H9 (cell line): ENCODE data around the gene TTC23L. TPM values are rescaled to one million over a fixed set of nuclear protein-coding genes. Genes with fewer than 3 reads are reported as not detected.

Source experiments
- DNase-seq: peaks from one replicate; pipeline ENCODE4 v3.0.0-alpha.2; 2017
- H2AFZ ChIP-seq: one replicate; pipeline ENCODE4 v1.6.1; 2013; ENCODE audit warnings: mild to moderate bottlenecking, low read length, control low read depth, moderate library complexity
- H2AK5ac ChIP-seq: 2 replicates; pipeline ENCODE4 v1.6.1; 2013; ENCODE audit warnings: low read length, control low read depth, mixed read lengths; ENCODE audit not compliant: insufficient read length
- H2BK120ac ChIP-seq: one replicate; pipeline ENCODE4 v1.6.1; 2013; ENCODE audit warnings: low read depth, mild to moderate bottlenecking, low read length, control low read depth, inconsistent platforms; ENCODE audit not compliant: poor library complexity, severe bottlenecking
- H2BK12ac ChIP-seq: 2 replicates; pipeline ENCODE4 v1.6.1; 2013; ENCODE audit warnings: low read length, control low read depth, mixed read lengths, low read depth; ENCODE audit not compliant: insufficient read length
- H2BK15ac ChIP-seq: 2 replicates; pipeline ENCODE4 v1.6.1; 2013; ENCODE audit warnings: low read depth, low read length, control low read depth
- H2BK20ac ChIP-seq: one replicate; pipeline ENCODE4 v1.6.1; 2013; ENCODE audit warnings: low read depth, mild to moderate bottlenecking, low read length, control low read depth, inconsistent platforms; ENCODE audit not compliant: poor library complexity, severe bottlenecking
- H2BK5ac ChIP-seq: 2 replicates; pipeline ENCODE4 v1.6.1; 2013; ENCODE audit warnings: low read length, control low read depth, mixed read lengths; ENCODE audit not compliant: insufficient read length
- H3K14ac ChIP-seq: 2 replicates; pipeline ENCODE4 v1.6.1; 2013; ENCODE audit warnings: low read length, control low read depth; ENCODE audit not compliant: insufficient read depth
- H3K18ac ChIP-seq: 2 replicates; pipeline ENCODE4 v1.6.1; 2013; ENCODE audit warnings: low read depth, mild to moderate bottlenecking, mixed read lengths, low read length, control low read depth; ENCODE audit not compliant: insufficient read length
- H3K23ac ChIP-seq: 2 replicates; pipeline ENCODE4 v1.6.1; 2013; ENCODE audit warnings: low read length, control low read depth, mixed read lengths, low read depth; ENCODE audit not compliant: insufficient read length
- H3K23me2 ChIP-seq: 2 replicates; pipeline ENCODE4 v1.6.1; 2013; ENCODE audit warnings: low read depth, mild to moderate bottlenecking, mixed read lengths, low read length, control low read depth; ENCODE audit not compliant: insufficient read length, poor library complexity, severe bottlenecking
- H3K27ac ChIP-seq: 2 replicates; pipeline ENCODE4 v1.5.1; 2013; ENCODE audit warnings: low read length, control low read depth, mixed read lengths, low read depth; ENCODE audit not compliant: insufficient read length
- H3K27me3 ChIP-seq: 2 replicates; pipeline ENCODE4 v1.6.1; 2013; ENCODE audit warnings: low read length, control low read depth, inconsistent platforms; ENCODE audit not compliant: insufficient read depth
- H3K4ac ChIP-seq: 2 replicates; pipeline ENCODE4 v1.6.1; 2013; ENCODE audit warnings: low read depth, mild to moderate bottlenecking, control low read depth, inconsistent platforms, low read length, moderate library complexity
- H3K4me1 ChIP-seq: 2 replicates; pipeline ENCODE4 v1.6.1; 2013; ENCODE audit warnings: low read length, control low read depth, inconsistent platforms; ENCODE audit not compliant: insufficient read depth
- H3K4me2 ChIP-seq: 2 replicates; pipeline ENCODE4 v1.6.1; 2013; ENCODE audit warnings: low read length, control low read depth, mixed read lengths; ENCODE audit not compliant: insufficient read length, insufficient read depth
- H3K56ac ChIP-seq: 2 replicates; pipeline ENCODE4 v1.6.1; 2013; ENCODE audit warnings: low read depth, mild to moderate bottlenecking, mixed read lengths, low read length, control low read depth; ENCODE audit not compliant: insufficient read length
- H3K79me1 ChIP-seq: 2 replicates; pipeline ENCODE4 v1.6.1; 2013; ENCODE audit warnings: low read depth, mild to moderate bottlenecking, moderate library complexity, low read length, control low read depth, inconsistent platforms; ENCODE audit not compliant: insufficient read depth, poor library complexity, severe bottlenecking
- H3K79me2 ChIP-seq: 2 replicates; pipeline ENCODE4 v1.6.1; 2013; ENCODE audit warnings: low read length, control low read depth, inconsistent platforms; ENCODE audit not compliant: insufficient read depth
- H3K9ac ChIP-seq: 2 replicates; pipeline ENCODE4 v1.6.1; 2013; ENCODE audit warnings: low read length, control low read depth, mixed read lengths; ENCODE audit not compliant: insufficient read length; ENCODE audit errors: extremely low read depth
- H3K9me3 ChIP-seq: one replicate; pipeline ENCODE4 v1.6.1; 2013; ENCODE audit warnings: low read depth, low read length, inconsistent platforms; ENCODE audit not compliant: control insufficient read depth
- H3T11ph ChIP-seq: one replicate; pipeline ENCODE4 v1.6.1; 2013; ENCODE audit warnings: mild to moderate bottlenecking, low read length, control low read depth, inconsistent platforms
- H4K20me1 ChIP-seq: one replicate; pipeline ENCODE4 v1.6.1; 2013; ENCODE audit not compliant: control insufficient read depth, insufficient read length, insufficient read depth
- H4K5ac ChIP-seq: 2 replicates; pipeline ENCODE4 v1.6.1; 2013; ENCODE audit warnings: low read depth, mild to moderate bottlenecking, mixed read lengths, low read length, control low read depth; ENCODE audit not compliant: insufficient read length
- H4K8ac ChIP-seq: replicated peaks from 2 replicates; pipeline ENCODE4 v1.6.1; 2013; ENCODE audit warnings: low read length, control low read depth, mixed read lengths, low read depth; ENCODE audit not compliant: insufficient read length
- H4K91ac ChIP-seq: 2 replicates; pipeline ENCODE4 v1.6.1; 2013; ENCODE audit warnings: low read depth, mild to moderate bottlenecking, moderate library complexity, mixed read lengths, low read length, control low read depth; ENCODE audit not compliant: insufficient read length
- H3K27ac Mint-ChIP-seq, 3 experiments: 2 replicates in 2 of 3; 3 replicates in 1 of 3; pipeline ENCODE4 v1.8.0; 2020 to 2021; ENCODE audit warnings: mixed read lengths in 3 of 3, mild to moderate bottlenecking in 1 of 3, moderate library complexity in 1 of 3
- H3K27me3 Mint-ChIP-seq: 2 replicates; pipeline ENCODE4 v1.8.0; 2021; ENCODE audit warnings: low read depth, mild to moderate bottlenecking, moderate library complexity, mixed read lengths
- H3K36me3 Mint-ChIP-seq, 3 experiments: 2 replicates in 2 of 3; 3 replicates in 1 of 3; pipeline ENCODE4 v1.8.0; 2020 to 2021; ENCODE audit warnings: low read depth in 3 of 3, mixed read lengths in 3 of 3; ENCODE audit not compliant: insufficient read depth in 1 of 3
- H3K4me1 Mint-ChIP-seq, 2 experiments: 2 replicates each; pipeline ENCODE4 v1.8.0; 2020; ENCODE audit warnings: mixed read lengths in 2 of 2
- H3K4me3 Mint-ChIP-seq, 2 experiments: 2 replicates in 1 of 2; 3 replicates in 1 of 2; pipeline ENCODE4 v1.8.0; 2020 to 2021; ENCODE audit warnings: mild to moderate bottlenecking in 2 of 2, mixed read lengths in 2 of 2, moderate library complexity in 1 of 2
- H3K9me3 Mint-ChIP-seq, 2 experiments: 2 replicates in 1 of 2; 3 replicates in 1 of 2; pipeline ENCODE4 v1.8.0; 2020; ENCODE audit warnings: mild to moderate bottlenecking in 2 of 2, mixed read lengths in 2 of 2, moderate library complexity in 1 of 2
- WGBS: extraction: QIAGEN DNeasy Blood & Tissue Kit; methylation state at CpG from one replicate; pipeline ENCODE4 v1.1.7; 2013; ENCODE audit warnings: missing lambda C conversion rate, low lambda C conversion rate, mixed read lengths; ENCODE audit not compliant: insufficient read length; ENCODE audit errors: extremely low coverage; 5-methylcytosine and 5-hydroxymethylcytosine counted together
- total RNA-seq: library from RNA; stranded (reverse); gene quantifications from 2 replicates; pipeline ENCODE4 v1.2.1, GENCODE V29; 2021
- TF ChIP-seq, protein P1 (sequence below): fragments of 200-600 bp; sonication (generic); conservative IDR thresholded peaks from 3 replicates; pipeline ENCODE4 v1.8.0; 2021; ENCODE audit warnings: antibody characterized with exemption, mild to moderate bottlenecking

TTC23L gene
- total RNA-seq, 1 experiment from 2014 or later: 0.96 TPM

DNA sequence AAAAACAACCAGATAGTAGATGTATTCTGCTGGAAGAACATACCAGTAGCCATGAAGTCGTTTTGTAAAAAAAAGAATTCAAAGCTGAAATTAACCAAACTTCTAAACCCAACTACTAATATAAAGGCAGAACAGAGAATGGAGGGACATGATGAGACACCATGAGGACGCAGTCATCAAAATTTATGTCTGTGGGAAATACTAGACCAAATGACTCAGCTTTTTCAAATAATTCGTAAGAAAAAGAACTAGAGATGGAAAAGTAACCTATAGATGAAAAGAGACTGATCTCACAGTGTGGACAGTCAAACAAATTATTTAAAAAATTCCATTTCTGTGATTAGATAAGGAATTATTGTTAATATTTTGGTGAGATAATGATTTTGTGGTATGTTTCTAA is 10.3 kb downstream of the TTC23L start:
- Histone ChIP-seq H2AFZ (no peak overlapping the region), H3K9me3 (no peaks in the 10 kb centered on the region), H4K91ac (no peak overlapping the region), H2AK5ac (no peak overlapping the region), H3K27me3 (no peaks in the 10 kb centered on the region), H3K79me2 (no peaks in the 10 kb centered on the region), H2BK20ac (no peak overlapping the region), H2BK15ac (no peak overlapping the region), H3T11ph (no peak overlapping the region), H3K79me1 (no peaks in the 10 kb centered on the region), H3K23ac (no peak overlapping the region), H3K4me2 (no peak overlapping the region), H3K23me2 (no peaks in the 10 kb centered on the region), H3K18ac (no peak overlapping the region), H4K5ac (no peak overlapping the region), H4K8ac (no peak overlapping the region), H4K20me1 (no peaks in the 10 kb centered on the region), H3K27ac (no peak overlapping the region), H3K4me1 (no peaks in the 10 kb centered on the region; the same call in 1 of the 2 replicates), H2BK12ac (no peak overlapping the region), H2BK5ac (no peak overlapping the region), H3K9ac (no peak overlapping the region), H2BK120ac (no peak overlapping the region), H3K56ac (no peak overlapping the region), H3K14ac (no peak overlapping the region), H3K4ac (no peak overlapping the region)
- H3K36me3 Mint-ChIP-seq: peaks cover 0 to 4% (median 2%) of the 10 kb centered on the region in 3 experiments; a peak in 4 of 7 replicates
- H3K4me1 Mint-ChIP-seq: peaks cover 7 to 9% of the 10 kb centered on the region in 2 experiments
- H3K27me3 Mint-ChIP-seq: no peaks in the 10 kb centered on the region
- no peak for DNase-seq
- no peak overlapping the region for H3K4me3 Mint-ChIP-seq
- TF ChIP-seq, protein P1, sequence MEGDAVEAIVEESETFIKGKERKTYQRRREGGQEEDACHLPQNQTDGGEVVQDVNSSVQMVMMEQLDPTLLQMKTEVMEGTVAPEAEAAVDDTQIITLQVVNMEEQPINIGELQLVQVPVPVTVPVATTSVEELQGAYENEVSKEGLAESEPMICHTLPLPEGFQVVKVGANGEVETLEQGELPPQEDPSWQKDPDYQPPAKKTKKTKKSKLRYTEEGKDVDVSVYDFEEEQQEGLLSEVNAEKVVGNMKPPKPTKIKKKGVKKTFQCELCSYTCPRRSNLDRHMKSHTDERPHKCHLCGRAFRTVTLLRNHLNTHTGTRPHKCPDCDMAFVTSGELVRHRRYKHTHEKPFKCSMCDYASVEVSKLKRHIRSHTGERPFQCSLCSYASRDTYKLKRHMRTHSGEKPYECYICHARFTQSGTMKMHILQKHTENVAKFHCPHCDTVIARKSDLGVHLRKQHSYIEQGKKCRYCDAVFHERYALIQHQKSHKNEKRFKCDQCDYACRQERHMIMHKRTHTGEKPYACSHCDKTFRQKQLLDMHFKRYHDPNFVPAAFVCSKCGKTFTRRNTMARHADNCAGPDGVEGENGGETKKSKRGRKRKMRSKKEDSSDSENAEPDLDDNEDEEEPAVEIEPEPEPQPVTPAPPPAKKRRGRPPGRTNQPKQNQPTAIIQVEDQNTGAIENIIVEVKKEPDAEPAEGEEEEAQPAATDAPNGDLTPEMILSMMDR: no peak
- no peaks in the 10 kb centered on the region for H3K9me3 Mint-ChIP-seq
- no peak overlapping the region for H3K27ac Mint-ChIP-seq
- WGBS: no CpG with 5 or more reads among the region's 3 CpGs
